SK-N-SH (cell line): Measurements from ENCODE around the gene PTH2. TPM values are rescaled to one million over a fixed set of nuclear protein-coding genes. Genes with fewer than 3 reads are reported as not detected.

ENCODE experiments used
- CTCF ChIA-PET: fragments of 300-600, 350-600 bp; formaldehyde crosslinking; extraction: SDS; loops from one replicate; lab custom pipeline; 2021; lab: Yijun Ruan, JAX
- POLR2A ChIA-PET: fragments of 350-600 bp; sonication (Branson Sonifier 250); formaldehyde crosslinking; extraction: SDS; loops from one replicate; lab custom pipeline; 2020; ENCODE audit warnings: antibody characterized with exemption, inconsistent platforms; lab: Yijun Ruan, JAX
- DNase-seq: peaks from one replicate; pipeline ENCODE4 v3.0.0; 2012
- H2AFZ ChIP-seq: fragments of 200-600 bp; sonication (generic); 2 replicates; pipeline ENCODE4 v1.8.1; 2016; ENCODE audit warnings: antibody characterized with exemption, mild to moderate bottlenecking, low read depth
- H3F3A ChIP-seq: fragments of 200-600 bp; sonication (generic); replicated peaks from 2 replicates; pipeline ENCODE3; 2016; ENCODE audit warnings: antibody characterized with exemption, mild to moderate bottlenecking; ENCODE audit not compliant: insufficient read depth
- H3K27ac ChIP-seq, 2 experiments: fragments of 200-500 bp in 1 of 2; fragments of 200-600 bp in 1 of 2; sonication (Bioruptor generic) in 1 of 2; sonication (generic), shearing (Covaris generic) in 1 of 2; 2 replicates each; pipeline versions ENCODE4 v1.5.1 to v1.6.1; 2014 to 2016; ENCODE audit warnings: low read depth in 2 of 2, inconsistent platforms in 1 of 2, low read length in 1 of 2, mild to moderate bottlenecking in 1 of 2, mixed read lengths in 1 of 2
- H3K27me3 ChIP-seq: fragments of 200-600 bp; sonication (generic), shearing (Covaris generic); 2 replicates; pipeline ENCODE4 v1.6.1; 2016; ENCODE audit warnings: mixed run types; ENCODE audit not compliant: insufficient read depth
- H3K36me3 ChIP-seq, 2 experiments: fragments of 200-500 bp in 1 of 2; fragments of 200-600 bp in 1 of 2; sonication (Bioruptor generic) in 1 of 2; sonication (generic) in 1 of 2; replicated peaks in 1 of 2; 2 replicates each; pipeline versions ENCODE3 to v1.5.1; 2014 to 2016; ENCODE audit warnings: low read length in 1 of 2, mild to moderate bottlenecking in 1 of 2; ENCODE audit not compliant: insufficient read depth in 2 of 2, control insufficient read depth in 1 of 2
- H3K4me1 ChIP-seq, 2 experiments: fragments of 200-500 bp in 1 of 2; fragments of 200-600 bp in 1 of 2; sonication (Bioruptor generic) in 1 of 2; sonication (generic), shearing (Covaris generic) in 1 of 2; 2 replicates each; pipeline versions ENCODE4 v1.5.1 to v1.6.1; 2014 to 2016; ENCODE audit warnings: low read depth in 1 of 2, low read length in 1 of 2, mixed run types in 1 of 2; ENCODE audit not compliant: insufficient read depth in 2 of 2, control insufficient read depth in 1 of 2
- H3K4me2 ChIP-seq: fragments of 200-600 bp; sonication (generic), shearing (Covaris generic); 2 replicates; pipeline ENCODE4 v1.6.1; 2017; ENCODE audit warnings: mixed run types
- H3K4me3 ChIP-seq, 2 experiments: fragments of 200-500 bp in 1 of 2; fragments of 200-600 bp in 1 of 2; sonication (Bioruptor generic) in 1 of 2; sonication (generic), shearing (Covaris generic) in 1 of 2; 2 replicates each; pipeline versions ENCODE4 v1.5.1 to v1.8.1; 2014 to 2016; ENCODE audit warnings: low read depth in 2 of 2, inconsistent platforms in 1 of 2, low read length in 1 of 2, mild to moderate bottlenecking in 1 of 2, mixed read lengths in 1 of 2, moderate library complexity in 1 of 2
- H3K79me2 ChIP-seq: fragments of 200-600 bp; sonication (generic); 2 replicates; pipeline ENCODE4 v1.8.1; 2017; ENCODE audit warnings: mild to moderate bottlenecking; ENCODE audit not compliant: insufficient read depth
- H3K9ac ChIP-seq: fragments of 200-600 bp; sonication (generic); 2 replicates; pipeline ENCODE4 v1.6.1; 2017; ENCODE audit warnings: mixed run types
- H3K9me2 ChIP-seq: fragments of 200-600 bp; sonication (generic); 2 replicates; pipeline ENCODE4 v1.6.1; 2017; ENCODE audit warnings: mixed run types
- H3K9me3 ChIP-seq: fragments of 200-600 bp; sonication (generic); 2 replicates; pipeline ENCODE4 v1.6.1; 2017; ENCODE audit warnings: mixed run types, mild to moderate bottlenecking, moderate library complexity
- H4K20me1 ChIP-seq: fragments of 200-600 bp; sonication (generic); 2 replicates; pipeline ENCODE4 v1.6.1; 2017; ENCODE audit warnings: mild to moderate bottlenecking, mixed run types; ENCODE audit not compliant: insufficient read depth
- CHD2 ChIP-seq: fragments of 150-350 bp; IDR thresholded peaks from 2 replicates; pipeline ENCODE4 v1.6.1; 2018; ENCODE audit warnings: low read length; ENCODE audit not compliant: partially characterized antibody
- EZH2phosphoT487 ChIP-seq: fragments of 200-600 bp; sonication (generic); IDR thresholded peaks from 2 replicates; pipeline ENCODE4 v1.6.1; 2017; ENCODE audit warnings: low read depth, mixed run types, mild to moderate bottlenecking, antibody characterized with exemption, moderate library complexity, borderline replicate concordance
- FOXM1 ChIP-seq: IDR thresholded peaks from 2 replicates; pipeline ENCODE4 v1.4.0; 2012; ENCODE audit warnings: low read depth, mild to moderate bottlenecking
- GATA2 ChIP-seq: sonication (generic); formaldehyde crosslinking; IDR thresholded peaks from 2 replicates; pipeline ENCODE4 v1.5.0; 2020; ENCODE audit warnings: mild to moderate bottlenecking, missing genetic modification reagents
- MEF2A ChIP-seq: IDR thresholded peaks from 2 replicates; pipeline ENCODE4 v1.4.0; 2012; ENCODE audit warnings: low read depth, borderline replicate concordance
- POLR2AphosphoS5 ChIP-seq: IDR thresholded peaks from 2 replicates; pipeline ENCODE4 v1.6.1; 2012; ENCODE audit warnings: low read depth, low read length
- SIN3A ChIP-seq: IDR thresholded peaks from 2 replicates; pipeline ENCODE4 v1.6.1; 2012; ENCODE audit warnings: low read depth, mild to moderate bottlenecking, low read length, moderate library complexity, borderline replicate concordance
- TAF1 ChIP-seq: IDR thresholded peaks from 2 replicates; pipeline ENCODE4 v1.6.1; 2012; ENCODE audit warnings: low read depth, mild to moderate bottlenecking, low read length, moderate library complexity, borderline replicate concordance
- TEAD4 ChIP-seq: IDR thresholded peaks from 2 replicates; pipeline ENCODE4 v1.4.0; 2012; ENCODE audit warnings: mild to moderate bottlenecking, borderline replicate concordance; ENCODE audit not compliant: insufficient read depth
- WGBS: methylation state at CpG from one replicate; pipeline ENCODE4 v1.1.6; 2017; ENCODE audit warnings: low lambda C conversion rate; 5-methylcytosine and 5-hydroxymethylcytosine counted together
- polyA plus RNA-seq, 3 experiments: library from polyadenylated mRNA; depleted of rRNA; stranded (reverse); fragments of >200 nt; gene quantifications; 2 replicates each; pipeline ENCODE4 v1.2.3, GENCODE V29; 2012
- TF ChIP-seq, protein P1 (sequence below): fragments of 150-350 bp; IDR thresholded peaks from 2 replicates; pipeline ENCODE4 v1.6.1; 2017; ENCODE audit warnings: antibody characterized with exemption, low read length, low read depth, borderline replicate concordance
- TF ChIP-seq, protein P2 (sequence below): fragments of 200-600 bp; sonication (generic); IDR thresholded peaks from 2 replicates; pipeline ENCODE4 v1.6.1; 2017; ENCODE audit warnings: antibody characterized with exemption, mild to moderate bottlenecking, moderate library complexity
- TF ChIP-seq, protein P3 (sequence below): fragments of 150-350 bp; IDR thresholded peaks from 2 replicates; pipeline ENCODE4 v1.6.1; 2016; ENCODE audit warnings: mild to moderate bottlenecking, low read depth, low read length
- TF ChIP-seq, protein P4 (sequence below): IDR thresholded peaks from 2 replicates; pipeline ENCODE4 v1.4.0; 2012; ENCODE audit warnings: low read depth, borderline replicate concordance

Gene PTH2
- polyA plus RNA-seq, 1 of the 3 experiments (the other 2 are of a cell fraction) = not detected

DNA sequence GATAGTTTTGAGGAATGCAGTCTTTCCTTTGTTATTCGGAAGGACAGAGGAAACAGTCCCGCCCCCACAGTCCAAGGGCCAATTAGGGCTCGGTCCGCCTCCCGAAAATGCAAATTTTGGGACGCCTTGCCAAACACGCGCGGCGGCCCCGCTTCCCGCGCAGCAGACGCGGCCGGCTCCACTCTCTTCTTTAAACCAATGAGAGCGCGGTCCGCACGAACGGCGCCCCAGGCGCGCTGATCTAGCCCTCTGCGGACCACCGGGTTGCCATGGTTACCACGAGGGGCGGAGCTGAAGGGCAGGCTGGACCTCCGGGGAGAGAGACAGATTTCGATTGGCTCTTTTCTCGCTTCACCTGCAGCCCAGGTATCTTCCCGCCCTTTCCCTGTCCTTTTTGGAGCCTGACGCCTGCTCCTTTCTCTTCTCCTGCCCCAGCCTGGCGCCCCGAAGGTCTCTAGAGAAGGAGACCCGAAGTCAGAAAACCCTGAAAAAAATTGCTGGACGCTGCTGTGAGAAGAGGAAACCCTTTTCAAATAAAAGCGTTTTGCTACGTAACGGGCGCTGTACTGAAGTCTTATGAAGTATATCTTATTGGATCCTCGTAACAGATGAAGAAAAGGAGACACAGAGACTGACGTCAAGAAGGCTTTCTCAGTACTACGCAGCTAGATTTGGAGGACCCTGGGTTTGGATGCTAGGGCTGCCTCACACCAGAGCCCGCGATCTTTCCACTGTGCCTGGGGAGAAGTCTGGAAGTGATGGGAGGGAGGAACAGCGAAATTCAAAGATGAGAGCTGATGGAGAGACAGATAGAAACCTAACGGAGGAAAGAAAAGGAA is 2.0 kb downstream of the PTH2 start:
- TF ChIP-seq EZH2phosphoT487 = 0 out of 2 replicates have a peak, but pooled peaks have one; percentile 28
- no peak for TF ChIP-seq TAF1
- TF ChIP-seq, all 33 proteins: peak for 1
- H3K9me2 ChIP-seq = no peaks in the 10 kb centered on the region
- peaks cover 11% of the 10 kb centered on the region for H3F3A ChIP-seq
- no peak overlapping the region; the same call in 1 of the 2 replicates for H3K4me2 ChIP-seq
- ChIA-PET CTCF (interaction anchor here (0.7 to 17.5 kb wide), 8 partner anchors 9 to 196 kb away, joined by 3 to 108 read pairs (median 5); partner anchors contain the start of gene FLT3LG), POLR2A (interaction anchor here (1.0 kb wide), 1 partner anchor 31 kb away, joined by 3 read pairs; the partner anchor contains the start of gene PIH1D1)
- H2AFZ ChIP-seq = no peak overlapping the region
- DNase-seq = peak; percentile 95
- 13% methylated on average over 41 of the region's 48 CpGs for WGBS
- no peak overlapping the region for H3K27ac ChIP-seq
- no peaks in the 10 kb centered on the region for H3K79me2 ChIP-seq
- no peaks in the 10 kb centered on the region for H3K36me3 ChIP-seq
- H3K4me3 ChIP-seq = peak overlapping the region in 1 of 2 experiments; percentile 14; a peak in 2 of 4 replicates
- no peaks in the 10 kb centered on the region for H3K9me3 ChIP-seq
- peaks cover 0 to 4% of the 10 kb centered on the region in 2 experiments; a peak in 2 of 4 replicates for H3K4me1 ChIP-seq
- no peaks in the 10 kb centered on the region for H4K20me1 ChIP-seq
- no peak overlapping the region for H3K9ac ChIP-seq
- peaks cover 99% of the 10 kb centered on the region for H3K27me3 ChIP-seq

DNA sequence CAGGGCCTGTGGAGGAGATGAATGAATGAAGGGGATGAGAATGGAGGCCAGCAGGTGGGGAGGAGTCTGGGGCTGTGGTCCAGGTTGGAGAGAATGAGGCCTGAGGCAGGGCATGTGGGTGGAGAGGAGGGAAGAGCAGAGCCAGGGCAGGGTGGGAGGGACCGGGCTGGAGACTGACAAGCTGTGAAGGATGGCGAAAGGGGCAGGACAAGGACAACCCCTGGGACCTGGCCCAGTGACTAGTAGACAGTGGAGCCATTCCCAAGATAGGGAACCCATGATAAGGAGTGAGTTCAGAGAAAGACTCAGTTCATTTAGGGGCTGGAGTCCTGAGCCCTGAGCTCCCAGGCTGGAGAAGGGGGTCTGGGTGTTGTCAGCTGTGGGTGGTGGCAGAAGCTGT is 3.0 kb downstream of the PTH2 start:
- Histone ChIP-seq H3K4me2 (no peak overlapping the region), H2AFZ (no peak overlapping the region), H3K36me3 (no peaks in the 10 kb centered on the region), H3K4me1 (peaks cover 0 to 4% of the 10 kb centered on the region in 2 experiments; a peak in 2 of 4 replicates), H3K9ac (no peak overlapping the region), H3F3A (peaks cover 11% of the 10 kb centered on the region), H3K27ac (no peak overlapping the region), H3K9me3 (no peaks in the 10 kb centered on the region), H3K9me2 (no peaks in the 10 kb centered on the region), H3K27me3 (peaks cover 89% of the 10 kb centered on the region), H3K4me3 (no peak overlapping the region), H3K79me2 (no peaks in the 10 kb centered on the region), H4K20me1 (no peaks in the 10 kb centered on the region)
- TF ChIP-seq MEF2A = no peak
- no peak for TF ChIP-seq POLR2AphosphoS5
- DNase-seq = no peak
- POLR2A ChIA-PET = interaction anchor here (1.0 kb wide), 1 partner anchor 32 kb away, joined by 3 read pairs; the partner anchor contains the start of gene PIH1D1
- CTCF ChIA-PET = interaction anchor here (0.9 to 17.5 kb wide), 7 partner anchors 10 to 195 kb away, joined by 3 to 108 read pairs (median 6); no protein-coding TSS in a partner anchor
- WGBS = 79% methylated on average over 2 of the region's 2 CpGs

DNA sequence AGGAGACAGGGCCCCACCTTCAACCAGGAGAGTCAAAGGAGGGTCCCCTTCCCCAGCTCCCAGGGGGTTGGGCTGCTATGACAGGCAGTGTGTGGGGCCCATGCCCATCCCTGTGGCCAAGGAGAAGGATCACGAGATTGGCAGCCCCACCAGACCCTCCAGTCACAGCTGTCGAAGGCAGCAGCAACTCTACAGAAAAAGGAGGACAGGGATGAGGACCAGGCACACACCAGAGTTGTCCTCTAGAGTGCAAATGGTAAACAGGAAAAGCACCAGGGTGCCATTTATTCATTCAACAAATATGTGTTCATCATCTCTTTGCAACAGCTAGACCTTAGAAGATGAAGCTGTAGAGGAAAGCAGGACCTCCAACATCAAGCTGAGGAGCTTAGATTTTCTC is 4.1 kb downstream of the PTH2 start:
- H3K9me2 ChIP-seq = no peaks in the 10 kb centered on the region
- H3K79me2 ChIP-seq = no peaks in the 10 kb centered on the region
- no peaks in the 10 kb centered on the region for H3K9me3 ChIP-seq
- no peak overlapping the region for H3K27ac ChIP-seq
- no peak for DNase-seq
- peaks cover 78% of the 10 kb centered on the region for H3K27me3 ChIP-seq
- no peaks in the 10 kb centered on the region for H4K20me1 ChIP-seq
- H3K9ac ChIP-seq = no peak overlapping the region
- no peak overlapping the region for H2AFZ ChIP-seq
- no peaks in the 10 kb centered on the region for H3K36me3 ChIP-seq
- ChIA-PET CTCF (interaction anchor here (0.8 to 17.5 kb wide), 6 partner anchors 10 to 273 kb away, joined by 3 to 108 read pairs (median 5); no protein-coding TSS in a partner anchor), POLR2A (no interaction called here)
- WGBS = 17% methylated on average over 1 of the region's 2 CpGs
- H3K4me1 ChIP-seq = peaks cover 0 to 4% of the 10 kb centered on the region in 2 experiments; a peak in 2 of 4 replicates
- H3K4me2 ChIP-seq = no peak overlapping the region
- H3F3A ChIP-seq = peaks cover 7% of the 10 kb centered on the region
- H3K4me3 ChIP-seq = no peak overlapping the region
- TF ChIP-seq, protein P1, sequence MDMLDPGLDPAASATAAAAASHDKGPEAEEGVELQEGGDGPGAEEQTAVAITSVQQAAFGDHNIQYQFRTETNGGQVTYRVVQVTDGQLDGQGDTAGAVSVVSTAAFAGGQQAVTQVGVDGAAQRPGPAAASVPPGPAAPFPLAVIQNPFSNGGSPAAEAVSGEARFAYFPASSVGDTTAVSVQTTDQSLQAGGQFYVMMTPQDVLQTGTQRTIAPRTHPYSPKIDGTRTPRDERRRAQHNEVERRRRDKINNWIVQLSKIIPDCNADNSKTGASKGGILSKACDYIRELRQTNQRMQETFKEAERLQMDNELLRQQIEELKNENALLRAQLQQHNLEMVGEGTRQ = no peak
- TF ChIP-seq FOXM1 (no peak), SIN3A (no peak), GATA2 (no peak), CHD2 (no peak), EZH2phosphoT487 (no peak), TAF1 (no peak), TEAD4 (no peak)
- TF ChIP-seq, protein P2, sequence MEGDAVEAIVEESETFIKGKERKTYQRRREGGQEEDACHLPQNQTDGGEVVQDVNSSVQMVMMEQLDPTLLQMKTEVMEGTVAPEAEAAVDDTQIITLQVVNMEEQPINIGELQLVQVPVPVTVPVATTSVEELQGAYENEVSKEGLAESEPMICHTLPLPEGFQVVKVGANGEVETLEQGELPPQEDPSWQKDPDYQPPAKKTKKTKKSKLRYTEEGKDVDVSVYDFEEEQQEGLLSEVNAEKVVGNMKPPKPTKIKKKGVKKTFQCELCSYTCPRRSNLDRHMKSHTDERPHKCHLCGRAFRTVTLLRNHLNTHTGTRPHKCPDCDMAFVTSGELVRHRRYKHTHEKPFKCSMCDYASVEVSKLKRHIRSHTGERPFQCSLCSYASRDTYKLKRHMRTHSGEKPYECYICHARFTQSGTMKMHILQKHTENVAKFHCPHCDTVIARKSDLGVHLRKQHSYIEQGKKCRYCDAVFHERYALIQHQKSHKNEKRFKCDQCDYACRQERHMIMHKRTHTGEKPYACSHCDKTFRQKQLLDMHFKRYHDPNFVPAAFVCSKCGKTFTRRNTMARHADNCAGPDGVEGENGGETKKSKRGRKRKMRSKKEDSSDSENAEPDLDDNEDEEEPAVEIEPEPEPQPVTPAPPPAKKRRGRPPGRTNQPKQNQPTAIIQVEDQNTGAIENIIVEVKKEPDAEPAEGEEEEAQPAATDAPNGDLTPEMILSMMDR = no peak
- TF ChIP-seq, protein P3, sequence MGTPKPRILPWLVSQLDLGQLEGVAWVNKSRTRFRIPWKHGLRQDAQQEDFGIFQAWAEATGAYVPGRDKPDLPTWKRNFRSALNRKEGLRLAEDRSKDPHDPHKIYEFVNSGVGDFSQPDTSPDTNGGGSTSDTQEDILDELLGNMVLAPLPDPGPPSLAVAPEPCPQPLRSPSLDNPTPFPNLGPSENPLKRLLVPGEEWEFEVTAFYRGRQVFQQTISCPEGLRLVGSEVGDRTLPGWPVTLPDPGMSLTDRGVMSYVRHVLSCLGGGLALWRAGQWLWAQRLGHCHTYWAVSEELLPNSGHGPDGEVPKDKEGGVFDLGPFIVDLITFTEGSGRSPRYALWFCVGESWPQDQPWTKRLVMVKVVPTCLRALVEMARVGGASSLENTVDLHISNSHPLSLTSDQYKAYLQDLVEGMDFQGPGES = no peak
- TF ChIP-seq, protein P4, sequence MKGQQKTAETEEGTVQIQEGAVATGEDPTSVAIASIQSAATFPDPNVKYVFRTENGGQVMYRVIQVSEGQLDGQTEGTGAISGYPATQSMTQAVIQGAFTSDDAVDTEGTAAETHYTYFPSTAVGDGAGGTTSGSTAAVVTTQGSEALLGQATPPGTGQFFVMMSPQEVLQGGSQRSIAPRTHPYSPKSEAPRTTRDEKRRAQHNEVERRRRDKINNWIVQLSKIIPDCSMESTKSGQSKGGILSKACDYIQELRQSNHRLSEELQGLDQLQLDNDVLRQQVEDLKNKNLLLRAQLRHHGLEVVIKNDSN = no peak
